Measurements from ENCODE around the gene TRMT10C. TPM values are rescaled to one million over a fixed set of nuclear protein-coding genes. Genes with fewer than 3 reads are reported as not detected.

TRMT10C gene
- total RNA-seq, result 32.5 TPM
- polyA plus RNA-seq, result 20.4 TPM

DNA sequence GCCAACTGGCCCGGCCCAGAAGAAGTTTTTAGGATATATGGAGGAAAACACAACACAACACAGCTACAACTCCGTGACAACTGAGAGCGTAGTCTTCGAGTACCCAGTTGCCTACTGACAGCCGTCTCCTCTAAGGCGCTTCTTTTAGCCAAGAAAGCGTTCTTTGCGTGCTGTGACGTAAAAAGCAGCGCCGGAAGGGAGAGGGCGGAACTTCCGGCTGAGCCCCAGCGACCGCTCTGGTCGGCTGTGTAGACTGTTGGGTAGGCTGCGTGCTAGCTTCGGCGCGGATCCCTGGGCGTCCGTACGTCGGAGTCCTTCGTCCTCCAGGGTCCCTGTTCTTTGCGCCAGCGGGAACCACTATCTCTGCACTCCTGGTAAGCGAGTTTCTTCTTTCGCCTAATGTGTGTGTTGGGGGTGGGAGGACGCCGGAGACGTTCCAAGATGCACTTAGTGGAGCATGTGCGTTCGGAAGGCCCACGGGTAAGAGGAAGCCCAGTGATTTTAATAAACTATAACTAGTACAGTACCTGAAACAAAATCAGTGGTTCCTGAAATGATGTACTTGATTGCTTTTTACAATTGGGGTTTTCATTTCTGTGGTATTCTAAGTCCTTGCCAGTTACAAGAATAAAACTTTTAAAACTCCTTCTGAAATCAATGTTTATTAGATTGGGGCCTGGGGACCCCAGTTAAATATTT is at the start of gene TRMT10C:
TRMT10C (plus strand) TSS at position 239 of the 699 bp plus-strand sequence. CDS start 2,914 bp downstream, outside the sequence.
- peak; percentile 84 for DNase-seq (ENCODE audit: extremely low spot score)
- no peaks in the 10 kb centered on the region for H3K36me3 ChIP-seq (ENCODE audit: insufficient read depth)
- under 1% methylated on average over 35 of the region's 35 CpGs for WGBS
- H3K27ac ChIP-seq (ENCODE audit: low read depth), result peak within 1 kb of the TSS; percentile 79
- H3K4me1 ChIP-seq (ENCODE audit: insufficient read depth), result peaks cover 1% of the 10 kb centered on the region
- H3K4me3 ChIP-seq (ENCODE audit: low read depth, low read length), result peak within 1 kb of the TSS; percentile 76

DNA sequence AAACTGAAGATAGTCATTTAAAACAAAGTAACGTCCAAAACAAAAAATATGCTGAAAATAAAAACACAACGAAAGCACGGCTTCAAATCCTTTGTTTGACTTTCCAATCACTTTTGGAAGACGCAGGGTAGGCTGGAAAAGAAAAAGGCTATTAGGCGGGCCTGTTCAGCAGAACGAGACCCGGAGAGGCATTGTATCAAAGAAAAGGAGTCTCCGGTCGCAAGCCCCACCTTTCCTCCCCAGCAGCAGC is 49.3 kb upstream of the TRMT10C start:
- H3K4me1 ChIP-seq (ENCODE audit: insufficient read depth), result no peaks in the 10 kb centered on the region
- H3K4me3 ChIP-seq (ENCODE audit: low read depth, low read length), result peak overlapping the region; percentile 79
- H3K27ac ChIP-seq (ENCODE audit: low read depth), result peak overlapping the region; percentile 90
- under 1% methylated on average over 9 of the region's 9 CpGs for WGBS
- DNase-seq (ENCODE audit: extremely low spot score), result peak; percentile 40
- no peaks in the 10 kb centered on the region for H3K36me3 ChIP-seq (ENCODE audit: insufficient read depth)

DNA sequence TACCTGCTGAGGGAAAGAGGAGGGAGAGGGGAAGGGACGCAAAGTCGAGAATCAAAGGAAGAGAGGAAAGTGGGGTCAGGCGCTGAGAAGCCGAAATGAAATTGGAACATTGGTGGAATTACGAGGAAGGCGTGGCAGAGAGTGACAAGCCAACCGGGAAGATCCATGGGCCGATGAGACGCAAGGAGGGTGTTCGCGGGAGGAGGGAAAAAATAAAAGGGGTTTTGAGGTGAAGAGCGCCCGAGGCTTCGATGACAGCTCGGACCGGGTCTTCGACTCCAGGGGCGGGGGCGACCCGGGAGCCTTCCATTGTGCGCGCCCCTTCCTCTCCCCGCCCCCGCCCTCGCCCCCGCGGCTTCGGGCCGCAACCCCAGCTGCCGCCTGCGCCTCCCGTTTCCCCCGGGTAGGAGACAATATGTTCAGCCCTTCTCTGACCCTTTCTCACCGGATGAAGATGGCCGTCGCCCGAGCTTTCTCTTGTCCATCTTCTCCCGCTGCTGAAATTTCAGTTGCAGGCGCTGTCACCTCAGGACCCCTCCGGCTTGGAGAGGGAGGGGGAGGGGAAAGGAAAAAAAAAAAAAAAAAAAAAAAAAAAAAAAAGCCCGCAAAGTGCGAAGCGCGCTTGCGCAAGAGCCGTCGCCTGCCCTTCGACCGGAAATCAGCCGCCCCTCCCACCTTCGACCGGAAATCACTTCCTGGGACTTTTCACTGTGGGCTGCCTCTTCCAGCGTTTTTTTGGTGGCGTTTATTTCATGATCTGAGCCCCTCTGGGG is 48.8 kb upstream of the TRMT10C start, which contains the start of gene SENP7:
SENP7 (minus strand) TSS at position 567 of the 773 bp plus-strand sequence; CDS start at position 485, 82 bp downstream.
- H3K27ac ChIP-seq (ENCODE audit: low read depth), result peak within 1 kb of the TSS; percentile 90
- no peaks in the 10 kb centered on the region for H3K36me3 ChIP-seq (ENCODE audit: insufficient read depth)
- DNase-seq (ENCODE audit: extremely low spot score), result peak; percentile 83
- peak within 1 kb of the TSS; percentile 79 for H3K4me3 ChIP-seq (ENCODE audit: low read depth, low read length)
- H3K4me1 ChIP-seq (ENCODE audit: insufficient read depth), result no peaks in the 10 kb centered on the region
- under 1% methylated on average over 54 of the region's 54 CpGs for WGBS

DNA sequence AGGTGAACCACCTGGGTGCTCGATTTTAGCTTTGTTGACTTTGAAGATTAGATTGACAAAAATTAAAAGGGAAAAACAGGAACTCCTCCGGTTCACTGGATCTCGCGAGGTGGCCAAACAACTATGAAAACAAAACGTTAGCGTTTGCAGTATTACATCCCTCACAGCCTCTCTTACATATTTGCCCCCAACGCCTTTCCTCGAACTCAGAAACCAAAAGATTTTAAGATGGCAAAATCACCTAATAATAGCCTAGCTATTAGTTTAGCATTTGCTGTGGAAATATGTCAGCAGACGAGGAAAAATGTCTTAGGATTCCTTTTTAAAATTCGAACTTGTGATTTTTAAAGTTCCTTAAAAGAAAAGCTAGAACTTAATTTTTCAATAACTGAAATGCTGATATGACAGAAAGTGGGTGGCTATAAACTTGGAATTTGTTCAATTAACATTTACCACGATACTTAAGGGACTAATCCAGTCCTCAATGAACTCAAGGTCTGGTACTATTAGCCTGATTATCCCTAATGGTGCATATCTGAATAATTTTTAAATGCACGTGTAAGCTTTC is 48.2 kb upstream of the TRMT10C start:
- H3K4me3 ChIP-seq (ENCODE audit: low read depth, low read length), result peak overlapping the region; percentile 79
- peak overlapping the region; percentile 40 for H3K27ac ChIP-seq (ENCODE audit: low read depth)
- H3K4me1 ChIP-seq (ENCODE audit: insufficient read depth), result no peaks in the 10 kb centered on the region
- H3K36me3 ChIP-seq (ENCODE audit: insufficient read depth), result no peaks in the 10 kb centered on the region
- WGBS, result 16% methylated on average over 12 of the region's 12 CpGs
- no peak for DNase-seq (ENCODE audit: extremely low spot score)

DNA sequence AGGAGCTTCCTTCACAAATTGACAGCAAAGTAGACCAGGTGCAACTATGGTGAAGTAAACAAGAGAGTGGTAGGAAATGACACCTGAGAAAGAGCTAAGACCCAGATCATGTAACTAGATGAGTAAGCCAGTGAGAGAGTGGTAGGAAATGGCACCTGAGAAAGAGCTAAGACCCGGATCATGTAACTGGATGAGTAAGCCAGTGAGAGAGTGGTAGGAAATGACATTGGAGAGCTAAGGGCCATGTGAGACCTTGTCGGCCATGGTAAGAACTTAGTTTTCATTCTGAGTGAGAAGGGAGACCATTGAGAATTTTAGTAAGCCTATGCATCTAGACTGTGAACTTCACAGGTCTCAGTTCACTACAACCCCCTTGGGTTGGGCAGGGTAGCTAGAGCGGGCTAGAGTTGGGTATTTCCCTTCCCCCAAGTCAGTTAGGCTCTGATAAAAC is 43.2 kb upstream of the TRMT10C start:
- Histone ChIP-seq H3K36me3 (ENCODE audit: insufficient read depth) (no peaks in the 10 kb centered on the region), H3K4me3 (ENCODE audit: low read depth, low read length) (no peak overlapping the region), H3K27ac (ENCODE audit: low read depth) (no peak overlapping the region), H3K4me1 (ENCODE audit: insufficient read depth) (no peaks in the 10 kb centered on the region)
- no peak for DNase-seq (ENCODE audit: extremely low spot score)
- 73% methylated on average over 3 of the region's 3 CpGs for WGBS

DNA sequence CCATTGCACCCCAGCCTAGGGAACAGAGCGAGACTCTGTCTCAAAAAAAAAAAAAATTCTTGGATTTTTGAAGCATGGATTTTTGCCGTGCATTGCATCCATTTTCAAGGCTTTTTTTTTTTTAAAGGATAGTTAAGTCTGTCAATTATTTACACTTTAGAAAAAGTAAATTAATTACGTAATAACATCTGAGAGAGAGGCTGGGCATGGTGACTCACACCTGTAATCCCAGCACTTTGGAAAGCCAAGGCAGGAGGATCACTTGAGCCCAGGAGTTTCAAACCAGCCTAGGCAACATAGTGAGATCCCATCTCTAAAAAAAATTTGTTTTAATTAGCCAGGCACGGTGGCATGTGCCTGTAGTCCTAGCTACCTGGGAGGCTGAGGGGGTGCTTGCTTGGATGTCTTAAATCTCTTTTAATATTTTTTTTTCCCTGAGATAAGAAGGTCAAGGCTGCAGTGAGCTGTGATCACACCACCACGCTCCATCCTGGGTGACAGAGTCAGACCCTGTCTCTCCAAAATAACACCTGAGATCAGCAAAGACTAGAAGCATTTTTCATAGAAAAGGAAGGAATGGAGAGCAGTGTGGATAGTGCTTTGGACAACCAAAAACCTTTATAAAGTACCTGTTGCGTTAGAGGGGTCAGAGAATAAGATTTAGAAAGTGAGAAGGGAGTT is 41.8 kb upstream of the TRMT10C start:
- Histone ChIP-seq H3K36me3 (ENCODE audit: insufficient read depth) (no peaks in the 10 kb centered on the region), H3K4me3 (ENCODE audit: low read depth, low read length) (no peak overlapping the region), H3K4me1 (ENCODE audit: insufficient read depth) (no peaks in the 10 kb centered on the region), H3K27ac (ENCODE audit: low read depth) (no peak overlapping the region)
- no peak for DNase-seq (ENCODE audit: extremely low spot score)
- 81% methylated on average over 6 of the region's 6 CpGs for WGBS

DNA sequence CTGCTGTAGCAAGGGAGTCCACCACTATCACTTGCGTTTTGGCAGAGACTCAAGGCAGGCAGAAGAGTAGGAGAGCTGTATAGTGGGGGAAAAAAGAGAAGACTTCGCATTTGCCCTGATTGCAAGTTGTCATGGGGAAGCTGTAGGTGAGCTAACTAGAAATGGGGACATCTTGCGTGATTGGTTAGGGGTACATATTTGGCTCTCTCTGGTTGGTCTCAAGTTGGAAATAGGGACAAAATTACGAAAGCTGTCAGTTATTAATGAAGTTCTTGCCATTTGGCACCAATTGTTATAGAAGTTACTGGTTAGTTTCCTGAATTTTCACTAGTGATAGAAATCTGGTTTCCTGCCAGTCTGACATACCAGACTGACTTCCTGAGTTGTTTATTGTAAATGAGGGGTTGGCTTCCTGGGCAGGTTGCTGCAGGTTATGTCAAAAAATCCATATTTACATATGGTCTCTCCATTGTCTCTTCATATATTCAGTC is 40.4 kb upstream of the TRMT10C start:
- DNase-seq (ENCODE audit: extremely low spot score), result no peak
- Histone ChIP-seq H3K36me3 (ENCODE audit: insufficient read depth) (no peaks in the 10 kb centered on the region), H3K4me1 (ENCODE audit: insufficient read depth) (no peaks in the 10 kb centered on the region), H3K27ac (ENCODE audit: low read depth) (no peak overlapping the region), H3K4me3 (ENCODE audit: low read depth, low read length) (no peak overlapping the region)
- 66% methylated on average over 4 of the region's 4 CpGs for WGBS

DNA sequence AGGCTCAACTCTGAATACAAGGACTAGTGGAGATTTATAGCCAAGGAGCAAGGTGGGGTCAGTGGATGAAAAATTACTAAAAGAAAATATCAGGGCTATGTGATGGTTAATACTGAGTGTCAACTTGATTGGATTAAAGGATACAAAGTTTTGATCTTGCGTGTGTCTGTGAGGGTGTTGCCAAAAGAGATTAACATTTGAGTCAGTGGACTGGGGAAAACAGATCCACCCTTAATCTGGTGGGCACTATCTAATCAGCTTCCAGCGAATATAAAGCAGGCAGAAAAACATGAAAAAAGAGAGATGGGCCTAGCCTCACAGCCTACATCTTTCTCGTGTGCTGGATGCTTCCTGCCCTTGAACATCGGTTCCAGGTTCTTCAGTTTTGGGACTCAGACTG is 34.2 kb upstream of the TRMT10C start:
- H3K4me3 ChIP-seq (ENCODE audit: low read depth, low read length), result no peak overlapping the region
- DNase-seq (ENCODE audit: extremely low spot score), result no peak
- H3K27ac ChIP-seq (ENCODE audit: low read depth), result no peak overlapping the region
- WGBS, result 53% methylated on average over 4 of the region's 4 CpGs
- no peaks in the 10 kb centered on the region for H3K36me3 ChIP-seq (ENCODE audit: insufficient read depth)
- no peaks in the 10 kb centered on the region for H3K4me1 ChIP-seq (ENCODE audit: insufficient read depth)

DNA sequence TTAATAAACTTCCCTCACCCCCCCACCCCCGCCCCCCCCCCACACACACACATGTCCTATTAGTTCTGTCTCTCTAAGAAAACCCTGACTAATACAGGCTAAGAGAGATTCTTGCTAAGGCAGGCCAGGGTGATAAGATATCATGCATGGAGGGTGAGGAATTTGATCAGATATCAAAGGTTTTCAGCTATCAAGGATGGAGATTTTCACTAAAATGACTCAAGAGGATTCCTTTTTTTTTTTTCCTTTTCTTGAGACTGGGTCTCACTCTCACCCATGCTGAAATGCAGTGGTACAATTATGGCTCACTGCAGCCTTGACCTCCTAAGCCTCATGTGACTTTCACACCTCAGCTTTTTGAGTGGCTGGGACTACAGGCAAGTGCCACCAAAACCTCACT is 33.8 kb upstream of the TRMT10C start:
- 32% methylated on average over 1 of the region's 1 CpG for WGBS
- Histone ChIP-seq H3K27ac (ENCODE audit: low read depth) (no peak overlapping the region), H3K4me3 (ENCODE audit: low read depth, low read length) (no peak overlapping the region), H3K36me3 (ENCODE audit: insufficient read depth) (no peaks in the 10 kb centered on the region), H3K4me1 (ENCODE audit: insufficient read depth) (no peaks in the 10 kb centered on the region)
- no peak for DNase-seq (ENCODE audit: extremely low spot score)

DNA sequence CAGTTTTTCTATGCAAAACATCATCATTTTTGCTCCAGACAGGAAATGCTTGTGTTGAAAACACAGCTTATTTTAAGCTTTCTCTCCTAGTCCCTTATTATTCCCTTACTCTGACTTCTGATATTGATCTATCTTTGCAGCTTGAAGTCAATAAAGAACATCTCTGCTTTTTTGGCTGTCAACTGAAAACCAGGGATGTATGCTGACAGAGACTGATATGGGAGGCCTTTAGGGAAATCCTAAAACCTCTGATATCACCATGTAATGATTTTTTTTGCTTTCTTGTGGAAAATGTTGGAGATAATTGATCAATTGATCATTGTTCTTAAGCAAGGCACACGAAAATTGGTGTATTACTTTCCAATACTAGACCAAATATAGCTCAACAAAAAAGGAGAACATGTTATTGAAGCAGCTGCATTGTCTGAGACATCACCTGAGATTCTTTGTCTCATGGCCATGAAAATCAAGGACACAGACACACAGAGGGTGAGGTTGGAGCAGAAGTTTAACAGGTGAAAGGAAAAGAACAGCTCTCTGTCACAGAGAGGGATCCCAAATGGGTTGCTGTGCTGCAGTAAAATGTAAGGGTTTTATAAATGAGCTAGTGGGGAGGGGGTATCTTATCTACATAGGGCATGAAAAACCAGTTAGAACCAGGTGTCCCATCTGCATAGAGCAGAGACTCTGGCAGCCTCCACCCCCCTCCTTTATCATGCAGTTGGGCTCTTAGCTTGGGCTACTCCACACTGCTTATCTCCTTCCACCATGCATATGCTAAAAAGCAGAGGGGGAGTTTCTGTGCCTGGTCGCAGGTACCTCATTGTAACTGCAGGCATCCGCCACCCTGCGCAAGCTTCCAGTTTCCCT is 31.6 kb upstream of the TRMT10C start:
- no peak overlapping the region for H3K4me3 ChIP-seq (ENCODE audit: low read depth, low read length)
- no peaks in the 10 kb centered on the region for H3K36me3 ChIP-seq (ENCODE audit: insufficient read depth)
- H3K27ac ChIP-seq (ENCODE audit: low read depth), result no peak overlapping the region
- no peaks in the 10 kb centered on the region for H3K4me1 ChIP-seq (ENCODE audit: insufficient read depth)
- 87% methylated on average over 4 of the region's 4 CpGs for WGBS
- DNase-seq (ENCODE audit: extremely low spot score), result no peak

DNA sequence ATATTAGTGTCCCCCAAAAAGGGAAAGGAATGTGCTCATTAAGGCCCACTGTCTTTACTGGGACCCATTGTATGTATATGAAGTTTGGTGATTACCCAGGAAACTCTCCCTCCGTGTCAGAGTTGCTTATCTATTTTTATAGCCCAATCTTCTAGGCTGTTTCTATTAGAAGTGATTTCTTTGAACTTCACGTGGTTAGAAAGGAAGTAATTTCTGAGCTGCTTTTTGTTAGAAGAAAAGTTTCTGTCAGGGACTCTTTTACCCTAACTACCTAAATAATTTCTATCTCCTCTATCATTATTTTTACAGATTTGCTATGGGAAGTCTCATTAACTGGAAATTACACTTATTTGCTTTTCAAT is 31.0 kb upstream of the TRMT10C start:
- H3K4me3 ChIP-seq (ENCODE audit: low read depth, low read length), result no peak overlapping the region
- no peaks in the 10 kb centered on the region for H3K4me1 ChIP-seq (ENCODE audit: insufficient read depth)
- DNase-seq (ENCODE audit: extremely low spot score), result no peak
- WGBS, result 60% methylated on average over 2 of the region's 2 CpGs
- H3K36me3 ChIP-seq (ENCODE audit: insufficient read depth), result no peaks in the 10 kb centered on the region
- H3K27ac ChIP-seq (ENCODE audit: low read depth), result no peak overlapping the region

DNA sequence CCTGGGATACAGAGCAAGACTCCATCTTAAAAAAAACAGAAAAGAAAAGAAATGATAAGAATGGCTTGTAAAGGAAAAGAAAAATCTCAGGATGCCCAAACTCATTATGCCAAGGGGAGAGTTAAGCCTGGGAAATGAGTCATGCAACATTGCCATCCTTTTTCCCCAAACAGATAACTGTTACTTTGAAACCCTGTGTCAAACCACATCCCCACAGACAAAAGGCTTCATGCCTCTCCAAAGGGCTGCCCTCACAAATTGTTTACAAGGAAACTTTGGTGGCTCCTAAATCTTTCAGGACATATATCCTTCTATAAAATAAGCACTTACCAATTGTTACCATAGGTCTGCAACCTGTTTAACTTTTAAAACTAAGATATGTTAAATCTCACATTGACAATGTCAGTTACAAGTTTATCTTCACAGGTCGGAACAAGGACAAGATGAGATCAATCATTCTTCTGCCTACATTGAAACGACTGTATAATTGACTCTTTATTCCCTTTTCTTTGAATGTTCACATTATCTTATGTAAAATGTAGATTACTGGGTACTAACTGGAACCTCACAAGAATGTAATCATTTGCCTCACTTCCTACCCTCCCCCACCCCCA is 30.1 kb upstream of the TRMT10C start:
- Histone ChIP-seq H3K36me3 (ENCODE audit: insufficient read depth) (no peaks in the 10 kb centered on the region), H3K4me3 (ENCODE audit: low read depth, low read length) (no peak overlapping the region), H3K27ac (ENCODE audit: low read depth) (no peak overlapping the region), H3K4me1 (ENCODE audit: insufficient read depth) (no peaks in the 10 kb centered on the region)
- no peak for DNase-seq (ENCODE audit: extremely low spot score)
- WGBS, result 54% methylated on average over 2 of the region's 2 CpGs
